Measurements from ENCODE around the gene NLK. TPM values are rescaled to one million over a fixed set of nuclear protein-coding genes. Genes with fewer than 3 reads are reported as not detected.

The NLK gene
- polyA plus RNA-seq, 1 donor from 2014 or later, result 81.7 TPM

DNA sequence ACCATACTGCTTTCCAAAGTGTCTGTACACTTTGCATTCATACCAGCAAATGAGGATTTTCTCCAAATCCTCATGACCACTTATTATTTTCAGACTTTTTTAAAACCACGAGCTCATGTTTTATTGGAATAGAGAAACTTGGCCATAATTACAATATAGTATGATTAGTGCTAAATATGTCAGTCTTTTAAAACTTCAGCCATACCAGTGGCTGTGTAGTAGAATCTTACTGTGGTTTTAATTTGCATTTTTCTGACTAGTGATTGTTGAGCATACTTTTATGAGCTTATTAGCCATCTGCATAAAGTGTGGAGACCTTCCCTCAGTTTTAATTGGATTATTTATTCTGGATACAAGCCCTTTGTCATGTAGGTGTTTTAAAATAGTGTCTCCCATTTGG lies 57.8 kb downstream of the NLK start:
- Histone ChIP-seq H3K9ac (ENCODE audit: low read length) (no peak overlapping the region), H3F3A (ENCODE audit: insufficient read depth, low read length, poor library complexity, severe bottlenecking) (no peaks in the 10 kb centered on the region), H3K9me3 (ENCODE audit: low read length) (no peaks in the 10 kb centered on the region), H3K27me3 (ENCODE audit: insufficient read depth, low read depth, low read length) (no peaks in the 10 kb centered on the region), H3K4me3 (ENCODE audit: low read length) (no peak overlapping the region), H3K79me2 (replicated peaks; ENCODE audit: insufficient read depth, low read length) (peaks cover 3% of the 10 kb centered on the region), H3K36me3 (ENCODE audit: insufficient read depth, low read length) (no peaks in the 10 kb centered on the region), H3K27ac (ENCODE audit: low read length) (no peak overlapping the region), H3K9me2 (ENCODE audit: insufficient read depth, low read length) (no peaks in the 10 kb centered on the region), H2AFZ (ENCODE audit: low read depth, low read length) (no peak overlapping the region), H4K20me1 (ENCODE audit: insufficient read depth) (no peaks in the 10 kb centered on the region), H3K4me2 (ENCODE audit: low read length) (no peak overlapping the region)
- TF ChIP-seq, protein P1, sequence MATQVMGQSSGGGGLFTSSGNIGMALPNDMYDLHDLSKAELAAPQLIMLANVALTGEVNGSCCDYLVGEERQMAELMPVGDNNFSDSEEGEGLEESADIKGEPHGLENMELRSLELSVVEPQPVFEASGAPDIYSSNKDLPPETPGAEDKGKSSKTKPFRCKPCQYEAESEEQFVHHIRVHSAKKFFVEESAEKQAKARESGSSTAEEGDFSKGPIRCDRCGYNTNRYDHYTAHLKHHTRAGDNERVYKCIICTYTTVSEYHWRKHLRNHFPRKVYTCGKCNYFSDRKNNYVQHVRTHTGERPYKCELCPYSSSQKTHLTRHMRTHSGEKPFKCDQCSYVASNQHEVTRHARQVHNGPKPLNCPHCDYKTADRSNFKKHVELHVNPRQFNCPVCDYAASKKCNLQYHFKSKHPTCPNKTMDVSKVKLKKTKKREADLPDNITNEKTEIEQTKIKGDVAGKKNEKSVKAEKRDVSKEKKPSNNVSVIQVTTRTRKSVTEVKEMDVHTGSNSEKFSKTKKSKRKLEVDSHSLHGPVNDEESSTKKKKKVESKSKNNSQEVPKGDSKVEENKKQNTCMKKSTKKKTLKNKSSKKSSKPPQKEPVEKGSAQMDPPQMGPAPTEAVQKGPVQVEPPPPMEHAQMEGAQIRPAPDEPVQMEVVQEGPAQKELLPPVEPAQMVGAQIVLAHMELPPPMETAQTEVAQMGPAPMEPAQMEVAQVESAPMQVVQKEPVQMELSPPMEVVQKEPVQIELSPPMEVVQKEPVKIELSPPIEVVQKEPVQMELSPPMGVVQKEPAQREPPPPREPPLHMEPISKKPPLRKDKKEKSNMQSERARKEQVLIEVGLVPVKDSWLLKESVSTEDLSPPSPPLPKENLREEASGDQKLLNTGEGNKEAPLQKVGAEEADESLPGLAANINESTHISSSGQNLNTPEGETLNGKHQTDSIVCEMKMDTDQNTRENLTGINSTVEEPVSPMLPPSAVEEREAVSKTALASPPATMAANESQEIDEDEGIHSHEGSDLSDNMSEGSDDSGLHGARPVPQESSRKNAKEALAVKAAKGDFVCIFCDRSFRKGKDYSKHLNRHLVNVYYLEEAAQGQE (IDR thresholded peaks at IDR 0.05; ENCODE audit: borderline replicate concordance), result no peak

DNA sequence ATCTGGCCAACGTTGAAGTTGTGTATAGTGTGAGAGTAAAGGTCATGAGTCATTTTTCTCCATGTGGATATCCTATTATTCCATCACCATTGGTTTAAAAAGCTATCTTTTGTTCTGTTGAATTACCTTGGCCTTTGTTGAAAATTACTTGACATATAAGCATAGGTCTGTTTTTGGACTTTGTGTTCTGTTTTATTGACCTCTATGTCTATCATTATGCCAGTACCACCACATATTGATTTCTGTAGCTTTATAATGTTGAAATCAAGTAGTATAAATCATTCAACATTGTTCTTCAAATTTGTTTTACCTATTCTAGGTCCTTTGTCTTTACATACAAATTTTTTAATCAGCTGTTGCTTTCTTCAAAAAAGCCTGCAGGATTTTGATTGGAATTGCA lies 58.5 kb downstream of the NLK start:
- no peaks in the 10 kb centered on the region for H3K27me3 ChIP-seq (ENCODE audit: insufficient read depth, low read depth, low read length)
- H3K9ac ChIP-seq (ENCODE audit: low read length), result no peak overlapping the region
- no peaks in the 10 kb centered on the region for H3K9me2 ChIP-seq (ENCODE audit: insufficient read depth, low read length)
- no peaks in the 10 kb centered on the region for H4K20me1 ChIP-seq (ENCODE audit: insufficient read depth)
- H3K9me3 ChIP-seq (ENCODE audit: low read length), result no peaks in the 10 kb centered on the region
- H3K4me2 ChIP-seq (ENCODE audit: low read length), result no peak overlapping the region
- H3K4me3 ChIP-seq (ENCODE audit: low read length), result no peak overlapping the region
- no peak for TF ChIP-seq EZH2 (IDR thresholded peaks at IDR 0.05; ENCODE audit: borderline replicate concordance, insufficient read depth, low read length, poor library complexity, severe bottlenecking)
- TF ChIP-seq SMC3 (conservative IDR thresholded peaks at IDR 0.05; ENCODE audit: poor library complexity), result no peak
- no peak for TF ChIP-seq EP300 (conservative IDR thresholded peaks at IDR 0.05; ENCODE audit: poor library complexity, severe bottlenecking)
- TF ChIP-seq TAF1 (IDR thresholded peaks at IDR 0.05; ENCODE audit: low read depth), result no peak
- TF ChIP-seq, protein P2, sequence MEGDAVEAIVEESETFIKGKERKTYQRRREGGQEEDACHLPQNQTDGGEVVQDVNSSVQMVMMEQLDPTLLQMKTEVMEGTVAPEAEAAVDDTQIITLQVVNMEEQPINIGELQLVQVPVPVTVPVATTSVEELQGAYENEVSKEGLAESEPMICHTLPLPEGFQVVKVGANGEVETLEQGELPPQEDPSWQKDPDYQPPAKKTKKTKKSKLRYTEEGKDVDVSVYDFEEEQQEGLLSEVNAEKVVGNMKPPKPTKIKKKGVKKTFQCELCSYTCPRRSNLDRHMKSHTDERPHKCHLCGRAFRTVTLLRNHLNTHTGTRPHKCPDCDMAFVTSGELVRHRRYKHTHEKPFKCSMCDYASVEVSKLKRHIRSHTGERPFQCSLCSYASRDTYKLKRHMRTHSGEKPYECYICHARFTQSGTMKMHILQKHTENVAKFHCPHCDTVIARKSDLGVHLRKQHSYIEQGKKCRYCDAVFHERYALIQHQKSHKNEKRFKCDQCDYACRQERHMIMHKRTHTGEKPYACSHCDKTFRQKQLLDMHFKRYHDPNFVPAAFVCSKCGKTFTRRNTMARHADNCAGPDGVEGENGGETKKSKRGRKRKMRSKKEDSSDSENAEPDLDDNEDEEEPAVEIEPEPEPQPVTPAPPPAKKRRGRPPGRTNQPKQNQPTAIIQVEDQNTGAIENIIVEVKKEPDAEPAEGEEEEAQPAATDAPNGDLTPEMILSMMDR (IDR thresholded peaks at IDR 0.05; ENCODE audit: poor library complexity, severe bottlenecking), result no peak
- no peak for TF ChIP-seq MXI1 (conservative IDR thresholded peaks at IDR 0.05; ENCODE audit: poor library complexity, severe bottlenecking)
- TF ChIP-seq RAD21 (conservative IDR thresholded peaks at IDR 0.05), result no peak
- TF ChIP-seq, protein P1 (IDR thresholded peaks at IDR 0.05; ENCODE audit: borderline replicate concordance), result no peak
- TF ChIP-seq POLR2AphosphoS5 (IDR thresholded peaks at IDR 0.05), result no peak
- H3K79me2 ChIP-seq (replicated peaks; ENCODE audit: insufficient read depth, low read length), result peaks cover 3% of the 10 kb centered on the region
- no peaks in the 10 kb centered on the region for H3K36me3 ChIP-seq (ENCODE audit: insufficient read depth, low read length)
- H2AFZ ChIP-seq (ENCODE audit: low read depth, low read length), result no peak overlapping the region
- no peaks in the 10 kb centered on the region for H3F3A ChIP-seq (ENCODE audit: insufficient read depth, low read length, poor library complexity, severe bottlenecking)
- H3K27ac ChIP-seq (ENCODE audit: low read length), result no peak overlapping the region

All from neural cell (in vitro differentiated cells).